ENCODE results near the gene CBFA2T3. TPM values are rescaled to one million over a fixed set of nuclear protein-coding genes. Genes with fewer than 3 reads are reported as not detected.

Gene CBFA2T3
- total and polyA plus RNA-seq, 2 of the 8 experiments (the other 6 are each of a cell fraction or from before 2014, with no cell fraction given), result 0.51 to 1.3 TPM

DNA sequence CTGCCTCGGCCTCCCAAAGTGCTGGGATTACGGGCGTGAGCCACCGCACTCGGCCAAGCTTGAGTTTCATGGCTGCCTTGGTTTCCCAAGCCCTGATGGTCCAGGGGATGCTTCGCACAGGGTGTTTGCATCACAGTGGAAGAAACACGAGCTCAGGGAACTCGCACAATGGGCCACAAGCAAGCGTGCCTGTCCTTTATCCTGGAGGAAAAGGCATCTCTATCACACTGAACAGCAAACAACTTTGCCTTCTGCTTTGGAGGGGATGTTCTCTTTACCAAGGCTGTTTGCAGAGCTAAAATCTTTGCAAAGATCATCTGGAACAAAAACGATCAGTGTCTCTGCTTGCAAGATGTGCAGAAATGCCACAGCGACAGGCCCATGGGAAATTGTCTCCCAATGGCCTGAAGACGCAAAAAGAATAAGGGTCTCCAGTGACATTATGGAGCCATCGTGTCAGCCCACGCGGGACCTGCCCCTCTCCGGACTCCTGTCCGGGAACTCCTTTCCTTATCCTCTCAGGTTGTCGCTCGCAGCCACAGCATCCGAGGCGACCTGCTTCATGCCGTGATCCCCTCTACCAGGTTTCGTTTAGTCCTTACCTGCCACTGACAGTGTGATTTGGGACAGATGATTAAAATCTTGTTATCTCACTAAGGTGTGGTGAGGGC lies 44.1 kb upstream of the CBFA2T3 start:
- DNase-seq (ENCODE audit: low read depth in 1 of 2, low spot score in 2 of 2), result no peak
- H4K20me1 ChIP-seq (replicated peaks in 1 of 2; ENCODE audit: control insufficient read depth in 1 of 2, insufficient read depth in 2 of 2, low read length in 2 of 2), result peaks cover 0 to 5% of the 10 kb centered on the region in 2 experiments
- TF ChIP-seq RBBP5 (IDR thresholded peaks at IDR 0.05; ENCODE audit: borderline replicate concordance, low read depth, low read length) (no peak), CBX5 (IDR thresholded peaks at IDR 0.05; ENCODE audit: low read depth, low read length) (no peak), SRF (IDR thresholded peaks at IDR 0.05; ENCODE audit: low read depth, low read length) (no peak), NRF1 (IDR thresholded peaks at IDR 0.05; ENCODE audit: low read depth, low read length) (no peak), EGR1 (IDR thresholded peaks at IDR 0.05; ENCODE audit: borderline replicate concordance, low read depth, low read length) (no peak), BRCA1 (IDR thresholded peaks at IDR 0.05; ENCODE audit: low read depth, low read length) (no peak), JUND (IDR thresholded peaks at IDR 0.05; ENCODE audit: low read length) (no peak), SP2 (IDR thresholded peaks at IDR 0.05; ENCODE audit: low read length) (no peak), SAP30 (IDR thresholded peaks at IDR 0.05; ENCODE audit: insufficient read depth, insufficient replicate concordance, low read length) (no peak), BACH1 (IDR thresholded peaks at IDR 0.05; ENCODE audit: low read length) (no peak), YY1 (IDR thresholded peaks at IDR 0.05; ENCODE audit: low read depth, low read length) (no peak), GTF2F1 (IDR thresholded peaks at IDR 0.05; ENCODE audit: borderline replicate concordance, low read depth, low read length) (no peak), KDM1A (IDR thresholded peaks at IDR 0.05; ENCODE audit: borderline replicate concordance, low read length) (no peak), GABPA (IDR thresholded peaks at IDR 0.05; ENCODE audit: borderline replicate concordance, insufficient read depth, low read length) (no peak)

More for the DNA sequence above, 44.1 kb upstream of the CBFA2T3 start:
- Histone ChIP-seq H3K4me2 (ENCODE audit: insufficient read depth in 1 of 2, low read depth in 2 of 2, low read length in 2 of 2) (no peak overlapping the region), H3K4me1 (replicated peaks in 1 of 4; ENCODE audit: control insufficient read depth in 3 of 4, insufficient read depth in 4 of 4, low read length in 3 of 4) (peaks cover 0 to 2% (median 0%) of the 10 kb centered on the region in 4 experiments; a peak in 2 of 7 replicates), H3K9me3 (ENCODE audit: insufficient read depth in 2 of 2, low read depth in 1 of 2, low read length in 1 of 2) (peaks cover 4 to 9% of the 10 kb centered on the region in 2 experiments; a peak in 1 of 4 replicates), H2AFZ (ENCODE audit: low read length) (no peak overlapping the region), H3K4me3 (ENCODE audit: extremely low read depth in 1 of 4, insufficient read depth in 2 of 4, low read depth in 3 of 4, low read length in 4 of 4) (no peak overlapping the region), H3K18ac (ENCODE audit: extremely low read depth, low read length) (no peak overlapping the region), H4K8ac (ENCODE audit: extremely low read depth, insufficient read depth, low read length) (no peak overlapping the region; the same call in 1 of the 2 replicates), H3K27me3 (replicated peaks in 1 of 4; ENCODE audit: control insufficient read depth in 3 of 4, extremely low read depth in 1 of 4, insufficient read depth in 3 of 4, low read length in 3 of 4) (peaks cover 0 to 1% (median 0%) of the 10 kb centered on the region in 4 experiments; a peak in 1 of 7 replicates), H3K36me3 (ENCODE audit: control insufficient read depth in 2 of 4, insufficient read depth in 4 of 4, low read length in 3 of 4) (no peaks in the 10 kb centered on the region), H3K23ac (ENCODE audit: insufficient read length) (no peak overlapping the region), H3K23me2 (ENCODE audit: low read depth, low read length) (peaks cover 1% of the 10 kb centered on the region; the same call in 1 of the 2 replicates), H4K91ac (replicated peaks; ENCODE audit: insufficient read length, low read length) (no peak overlapping the region), H3K9ac (replicated peaks in 1 of 4; ENCODE audit: extremely low read depth in 1 of 4, low read depth in 3 of 4, low read length in 3 of 4) (0 out of 7 replicates have a peak overlapping the region, but pooled peaks of 1 of the 4 experiments have one; percentile 30), H2BK12ac (ENCODE audit: low read depth, low read length) (0 out of 2 replicates have a peak overlapping the region, but pooled peaks have one; percentile 1), H2BK15ac (ENCODE audit: low read length) (no peak overlapping the region), H4K5ac (ENCODE audit: insufficient read length, low read depth, low read length) (no peak overlapping the region), H3K27ac (ENCODE audit: low read depth, low read length) (no peak overlapping the region), H2BK5ac (ENCODE audit: low read depth, low read length) (no peak overlapping the region), H3K4ac (replicated peaks; ENCODE audit: insufficient read length, low read depth, low read length) (no peak overlapping the region), H3K56ac (replicated peaks; ENCODE audit: insufficient read length, low read depth, low read length) (no peak overlapping the region), H2BK120ac (replicated peaks; ENCODE audit: low read depth, low read length) (no peak overlapping the region), H2BK20ac (ENCODE audit: low read length) (no peak overlapping the region), H2AK5ac (ENCODE audit: low read depth, low read length) (no peak overlapping the region), H3K79me1 (ENCODE audit: low read depth, low read length) (no peaks in the 10 kb centered on the region; the same call in none of the 2 replicates), H3K79me2 (ENCODE audit: control insufficient read depth in 1 of 2, insufficient read depth in 2 of 2, low read length in 2 of 2) (no peaks in the 10 kb centered on the region), H3K14ac (ENCODE audit: insufficient read length) (no peak overlapping the region)
- no peak for FAIRE-seq
- POLR2A ChIA-PET (ENCODE audit: partially characterized antibody), result no interaction called here
- CTCF ChIA-PET (ENCODE audit: partially characterized antibody), result no interaction called here
- 88% methylated on average over 23 of the region's 23 CpGs; no CpG with 5 or more reads in 1 of the 2 experiments for WGBS, 2 experiments (ENCODE audit: extremely low coverage in 1 of 2, insufficient coverage in 1 of 2, insufficient read length in 1 of 2, insufficient replicate concordance in 2 of 2, low coverage in 1 of 2, low lambda C conversion rate in 2 of 2, missing lambda C conversion rate in 1 of 2)
